Measurements from ENCODE around the gene TOLLIP.

The TOLLIP gene

GRCh38 chr11:1232021-1232882 lies 77.2 kb downstream of the TOLLIP start:
- DNase-seq (ENCODE audit: low read depth in 2 of 2), result no peak

GRCh38 chr11:1231396-1232020 lies 77.9 kb downstream of the TOLLIP start:
- no peak for DNase-seq (ENCODE audit: low read depth in 2 of 2)

DNA sequence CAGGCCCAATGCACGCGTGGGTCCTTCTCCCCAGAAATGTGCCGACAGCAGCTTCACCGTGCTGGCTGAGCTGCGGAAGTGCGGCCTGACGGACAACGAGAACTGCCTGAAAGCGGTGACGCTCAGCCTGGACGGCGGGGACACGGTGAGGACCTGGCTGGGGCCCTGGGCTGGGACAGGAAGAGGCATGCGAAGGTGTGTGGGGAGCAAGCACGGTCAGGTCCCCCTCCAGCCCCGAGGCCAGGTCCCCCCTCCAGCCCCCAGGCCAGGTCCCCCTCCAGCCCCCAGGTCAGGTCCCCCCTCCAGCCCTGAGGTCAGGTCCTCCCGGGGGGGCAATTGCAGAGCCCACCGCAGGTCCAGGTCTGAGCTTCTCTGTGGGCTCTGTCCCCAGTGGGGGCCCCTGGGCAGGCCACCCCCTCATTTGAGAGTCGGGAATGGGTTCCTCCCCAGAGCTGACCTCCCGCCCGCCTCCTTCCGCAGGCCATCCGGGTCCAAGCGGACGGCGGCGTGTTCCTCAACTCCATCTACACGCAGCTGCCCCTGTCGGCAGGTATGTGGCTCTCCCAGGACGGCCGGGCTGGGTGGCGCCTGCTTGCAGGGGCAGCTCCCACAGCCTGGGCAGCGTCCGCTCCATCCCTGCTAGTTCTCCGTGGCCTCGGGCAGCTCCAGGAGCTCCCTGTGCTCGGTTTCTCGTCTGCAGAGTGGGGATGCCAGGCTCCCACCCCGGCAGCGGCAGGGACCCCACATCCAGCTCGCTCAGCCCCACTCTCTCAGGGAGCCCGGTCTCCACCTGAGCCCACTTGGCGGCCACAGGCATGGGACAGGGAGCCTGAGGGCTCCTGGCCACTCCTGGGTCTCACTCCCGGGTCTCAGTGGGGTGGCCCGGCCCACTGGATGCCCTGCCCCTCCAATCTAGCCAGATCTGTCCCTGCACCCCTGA lies 78.7 kb downstream of the TOLLIP start:
- DNase-seq (ENCODE audit: low read depth in 2 of 2), result no peak

DNA sequence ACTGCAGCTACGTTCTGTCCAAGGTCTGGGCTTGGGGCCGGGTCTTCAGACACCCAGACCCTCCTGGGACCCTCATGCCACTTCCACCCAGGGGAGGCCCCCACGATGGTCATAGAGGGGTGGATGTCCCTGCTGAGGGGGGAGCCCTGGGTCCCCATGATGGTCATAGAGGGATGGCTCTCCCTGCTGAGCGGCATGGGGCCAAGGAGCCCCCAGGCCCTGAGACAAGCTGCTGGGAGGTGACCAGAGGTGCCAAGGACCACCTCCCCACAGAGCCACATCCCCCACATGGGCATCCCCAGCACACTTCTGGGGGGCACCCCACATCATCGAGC lies 79.3 kb downstream of the TOLLIP start:
- DNase-seq (ENCODE audit: low read depth in 2 of 2), result no peak

GRCh38 chr11:1229471-1230120 lies 79.8 kb downstream of the TOLLIP start:
- no peak for DNase-seq (ENCODE audit: low read depth in 2 of 2)

DNA sequence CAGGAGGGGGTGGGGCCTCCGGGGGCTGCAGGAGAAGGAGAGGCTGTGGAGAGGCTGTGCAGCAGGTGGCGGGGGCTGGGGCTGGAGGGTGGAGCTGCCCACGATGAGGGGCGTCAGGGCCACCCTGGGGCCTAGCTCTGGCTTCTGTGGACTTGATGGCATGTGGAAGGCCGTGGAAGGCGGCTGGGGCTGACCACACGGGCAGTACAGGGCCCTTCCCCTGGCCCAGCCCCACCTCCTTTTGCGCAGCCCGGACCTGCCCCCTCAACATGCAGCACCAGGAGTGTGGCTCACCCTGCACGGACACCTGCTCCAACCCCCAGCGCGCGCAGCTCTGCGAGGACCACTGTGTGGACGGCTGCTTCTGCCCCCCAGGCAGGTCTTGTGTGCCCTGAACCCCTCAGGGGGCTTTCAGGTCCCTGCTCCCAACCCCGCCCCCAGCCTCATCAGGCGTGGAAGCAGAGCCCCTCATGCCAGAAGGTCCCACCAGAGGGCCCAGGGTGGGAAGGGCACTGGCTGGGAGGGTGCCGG lies 80.4 kb downstream of the TOLLIP start:
- DNase-seq (ENCODE audit: low read depth in 2 of 2), result no peak

- no peak for DNase-seq (ENCODE audit: low read depth in 2 of 2)
Measured at GRCh38 chr11:1228101-1228821, 81.2 kb downstream of the TOLLIP start.

DNA sequence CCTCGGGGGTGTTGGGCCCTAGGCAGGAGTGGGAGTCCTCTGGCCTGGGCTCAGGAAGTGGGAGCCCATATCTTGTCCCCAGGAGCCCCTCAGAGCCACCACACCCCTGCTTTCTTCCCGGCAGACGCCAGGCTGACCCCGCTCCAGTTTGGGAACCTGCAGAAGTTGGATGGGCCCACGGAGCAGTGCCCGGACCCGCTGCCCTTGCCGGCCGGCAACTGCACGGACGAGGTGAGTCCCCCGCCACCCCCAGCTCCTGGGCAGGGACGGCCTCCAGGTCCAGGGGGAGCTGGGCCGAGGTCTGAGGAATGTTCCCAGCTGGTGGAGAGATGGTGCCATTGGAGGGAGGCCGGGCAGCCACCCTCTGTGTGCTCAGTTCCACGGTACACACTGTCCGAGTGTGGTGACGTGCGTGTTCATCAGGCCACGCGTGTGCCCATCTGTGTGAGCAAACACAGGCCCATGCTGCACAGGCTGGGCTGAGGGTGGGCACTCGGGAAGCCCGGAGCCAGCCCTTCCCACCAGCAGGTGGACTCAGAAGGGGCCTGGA lies 81.8 kb downstream of the TOLLIP start:
- no peak for DNase-seq (ENCODE audit: low read depth in 2 of 2)

DNA sequence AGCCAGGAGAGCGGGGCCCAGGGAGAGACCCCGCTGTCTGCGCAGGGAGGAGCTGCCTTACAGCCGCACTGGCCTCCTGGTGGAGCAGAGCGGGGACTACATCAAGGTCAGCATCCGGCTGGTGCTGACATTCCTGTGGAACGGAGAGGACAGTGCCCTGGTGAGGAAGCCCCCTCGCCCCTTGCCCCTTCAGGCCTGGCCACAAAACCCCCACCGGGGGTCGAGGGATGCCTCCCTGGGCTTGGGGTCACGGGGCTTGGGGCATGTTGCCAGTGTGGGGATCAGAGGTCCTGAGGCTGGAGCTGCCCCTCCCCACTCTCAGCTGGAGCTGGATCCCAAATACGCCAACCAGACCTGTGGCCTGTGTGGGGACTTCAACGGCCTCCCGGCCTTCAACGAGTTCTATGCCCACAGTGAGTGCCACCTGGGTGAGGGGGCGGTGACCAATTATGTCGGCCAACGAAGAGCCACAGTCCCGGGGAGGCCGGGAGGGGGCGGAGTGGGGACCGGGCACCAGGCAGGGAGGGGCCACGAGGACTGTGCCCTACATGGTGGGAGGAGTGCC lies 82.4 kb downstream of the TOLLIP start:
- no peak for DNase-seq (ENCODE audit: low read depth in 2 of 2)

DNA sequence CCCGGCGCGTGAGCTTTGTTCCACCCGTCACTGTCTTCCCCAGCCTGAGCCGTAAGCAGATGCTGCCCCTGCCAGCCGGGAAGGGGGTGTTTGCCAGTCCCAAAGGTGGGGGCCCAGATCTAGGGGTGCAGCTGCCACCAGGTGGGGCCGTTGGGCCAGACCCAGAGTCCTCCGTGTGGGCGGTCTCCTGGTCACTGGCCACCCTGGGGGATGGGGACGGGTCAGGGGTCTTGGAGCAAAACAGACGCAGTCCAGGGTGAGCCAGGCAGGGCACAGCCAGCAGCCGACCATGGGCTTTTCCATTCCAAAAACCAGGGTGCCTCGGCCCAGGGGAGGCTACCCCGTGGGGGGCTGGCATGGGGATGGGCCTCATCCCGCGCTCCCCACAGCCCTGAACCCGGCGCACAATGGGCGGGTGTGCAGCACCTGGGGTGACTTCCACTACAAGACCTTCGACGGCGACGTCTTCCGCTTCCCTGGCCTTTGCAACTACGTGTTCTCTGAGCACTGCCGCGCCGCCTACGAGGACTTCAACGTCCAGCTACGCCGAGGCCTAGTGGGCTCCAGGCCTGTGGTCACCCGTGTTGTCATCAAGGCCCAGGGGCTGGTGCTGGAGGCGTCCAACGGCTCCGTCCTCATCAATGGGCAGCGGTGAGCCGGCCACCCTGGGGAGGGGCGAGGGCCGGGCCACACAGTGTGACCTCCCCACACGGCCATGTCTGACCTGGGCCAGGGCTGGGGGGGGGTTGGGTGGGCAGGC lies 83.0 kb downstream of the TOLLIP start:
- no peak for DNase-seq (ENCODE audit: low read depth in 2 of 2)

GRCh38 chr11:1225386-1226225 lies 83.8 kb downstream of the TOLLIP start:
- no peak for DNase-seq (ENCODE audit: low read depth in 2 of 2)

DNA sequence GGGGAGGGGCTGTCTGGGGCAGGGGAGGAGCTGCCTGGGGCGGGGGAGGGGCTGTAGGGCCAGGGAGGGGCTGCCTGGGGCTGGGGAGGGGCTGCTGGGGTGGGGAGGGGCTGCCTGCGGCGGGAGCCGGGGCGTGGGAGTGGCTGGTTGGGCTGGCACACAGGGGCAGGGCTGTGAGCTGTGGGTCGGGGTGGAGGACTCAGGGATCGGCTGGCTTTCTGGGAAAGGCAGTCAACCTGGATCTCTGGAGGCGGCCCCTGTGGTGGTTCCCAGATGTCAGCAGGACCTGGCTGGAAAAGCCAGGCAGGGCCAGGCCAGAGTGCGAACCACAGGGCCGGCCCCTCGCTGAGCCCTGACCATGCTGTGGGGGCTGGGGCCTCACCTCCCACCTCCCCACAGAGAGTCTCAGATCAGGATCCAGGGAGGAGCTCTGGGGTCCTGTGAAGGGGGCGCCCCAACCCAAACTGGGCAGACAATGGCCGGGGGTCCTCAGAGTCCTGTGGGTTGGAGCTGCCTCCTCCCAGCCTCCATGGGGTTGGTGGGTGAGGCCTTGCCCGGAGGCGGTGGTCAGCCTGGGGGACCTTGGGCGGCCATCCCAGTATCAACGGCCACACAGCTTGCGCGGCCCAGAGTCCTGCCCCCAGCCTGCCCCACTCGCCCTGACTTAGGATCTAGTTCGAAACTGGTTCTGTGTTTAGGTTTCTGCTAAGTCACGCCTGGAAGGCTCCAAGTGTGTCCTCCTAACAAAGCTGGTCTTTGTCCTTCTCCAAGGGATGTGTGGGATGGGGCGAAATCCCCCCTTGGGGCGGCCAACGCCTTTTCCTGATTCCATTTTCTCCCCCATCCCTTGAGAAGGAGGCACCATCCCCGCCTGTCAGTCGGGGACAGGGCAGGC lies 84.7 kb downstream of the TOLLIP start:
- DNase-seq (ENCODE audit: low read depth in 2 of 2), result no peak
